Nephron progenitor cell (in vitro differentiated cells): ENCODE results near the gene TMEM107.

ENCODE experiments used
- DNase-seq: peaks from one replicate; pipeline ENCODE4 v3.0.0; 2021
- H3K27ac Mint-ChIP-seq: 2 replicates; pipeline ENCODE4 v1.8.0; 2021; ENCODE audit warnings: mild to moderate bottlenecking, moderate library complexity, mixed read lengths
- H3K27me3 Mint-ChIP-seq: 2 replicates; pipeline ENCODE4 v1.8.0; 2021; ENCODE audit warnings: mild to moderate bottlenecking, low read depth, mixed read lengths; ENCODE audit not compliant: poor library complexity
- H3K36me3 Mint-ChIP-seq: 2 replicates; pipeline ENCODE4 v1.8.0; 2021; ENCODE audit warnings: low read depth, mixed read lengths
- H3K4me1 Mint-ChIP-seq: 2 replicates; pipeline ENCODE4 v1.8.0; 2021; ENCODE audit warnings: mixed read lengths
- H3K4me3 Mint-ChIP-seq: 2 replicates; pipeline ENCODE4 v1.8.0; 2021; ENCODE audit warnings: mild to moderate bottlenecking, moderate library complexity, mixed read lengths
- H3K9me3 Mint-ChIP-seq: 2 replicates; pipeline ENCODE4 v1.8.0; 2021; ENCODE audit warnings: mild to moderate bottlenecking, moderate library complexity, mixed read lengths
- CTCF ChIP-seq: fragments of 200-600 bp; sonication (generic); IDR thresholded peaks from 2 replicates; pipeline ENCODE4 v1.5.0; 2021; ENCODE audit warnings: antibody characterized with exemption

The TMEM107 gene

GRCh38 chr17:8155996-8156245 is 20.3 kb downstream of the TMEM107 start:
- DNase-seq, result peak; percentile 49
- peaks cover 11% of the 10 kb centered on the region for H3K36me3 Mint-ChIP-seq
- H3K4me3 Mint-ChIP-seq, result no peak overlapping the region
- H3K9me3 Mint-ChIP-seq, result no peaks in the 10 kb centered on the region
- peaks cover 19% of the 10 kb centered on the region for H3K4me1 Mint-ChIP-seq
- no peak overlapping the region for H3K27ac Mint-ChIP-seq
- no peak for TF ChIP-seq CTCF
- peaks cover 2% of the 10 kb centered on the region for H3K27me3 Mint-ChIP-seq

DNA sequence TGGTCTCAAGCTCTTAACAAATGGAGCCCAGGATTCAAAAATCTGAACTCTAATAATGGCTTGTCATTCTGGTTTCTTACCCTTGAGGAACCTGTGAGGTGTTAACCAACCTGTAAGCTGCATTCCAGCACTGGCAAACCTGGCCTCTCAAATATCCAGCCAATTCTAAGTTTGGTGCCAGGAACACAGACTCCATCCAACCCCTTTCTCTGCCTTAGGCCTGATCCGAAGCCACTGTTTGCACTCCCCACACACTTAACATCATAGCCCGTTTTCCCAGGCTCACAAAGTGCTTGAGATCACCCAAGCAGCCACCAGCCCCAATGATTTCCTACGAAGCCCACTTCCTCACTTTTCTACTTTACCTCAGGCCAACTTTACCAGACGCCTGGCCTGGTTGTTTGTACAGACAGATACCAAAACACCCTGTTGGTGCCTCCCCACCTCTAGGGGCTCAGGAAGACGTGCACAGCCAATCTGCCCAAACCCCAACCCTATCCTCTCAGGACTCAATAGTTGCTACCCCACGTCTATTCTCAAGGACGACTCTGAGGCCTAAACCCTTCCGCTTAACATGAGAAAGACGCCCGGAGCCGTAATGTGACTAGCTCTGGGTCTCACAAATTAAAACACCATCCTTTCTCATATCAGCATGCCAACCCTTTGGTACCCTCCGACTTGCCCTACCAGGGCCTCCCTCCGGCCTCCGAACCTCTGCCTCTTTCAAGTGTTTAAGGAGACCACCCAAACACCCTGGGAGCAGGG is 20.8 kb downstream of the TMEM107 start:
- no peak for DNase-seq
- H3K4me1 Mint-ChIP-seq, result peaks cover 18% of the 10 kb centered on the region
- no peak overlapping the region for H3K4me3 Mint-ChIP-seq
- H3K9me3 Mint-ChIP-seq, result no peaks in the 10 kb centered on the region
- peaks cover 10% of the 10 kb centered on the region for H3K36me3 Mint-ChIP-seq
- no peak overlapping the region for H3K27ac Mint-ChIP-seq
- no peak for TF ChIP-seq CTCF
- peaks cover 2% of the 10 kb centered on the region for H3K27me3 Mint-ChIP-seq

- peak overlapping the region; percentile 40 for H3K27ac Mint-ChIP-seq
- H3K9me3 Mint-ChIP-seq, result no peaks in the 10 kb centered on the region
- H3K4me1 Mint-ChIP-seq, result peaks cover 12% of the 10 kb centered on the region
- peaks cover 3% of the 10 kb centered on the region for H3K36me3 Mint-ChIP-seq
- peaks cover 2% of the 10 kb centered on the region for H3K27me3 Mint-ChIP-seq
- no peak overlapping the region for H3K4me3 Mint-ChIP-seq
- TF ChIP-seq CTCF, result no peak
- DNase-seq, result no peak
These were observed 21.5 kb downstream of the TMEM107 start for GRCh38 chr17:8154608-8155155.

- no peak overlapping the region for H3K4me3 Mint-ChIP-seq
- peaks cover 2% of the 10 kb centered on the region for H3K27me3 Mint-ChIP-seq
- peaks cover 12% of the 10 kb centered on the region for H3K4me1 Mint-ChIP-seq
- H3K36me3 Mint-ChIP-seq, result peaks cover 4% of the 10 kb centered on the region
- peak overlapping the region; percentile 99 for H3K27ac Mint-ChIP-seq
- DNase-seq, result peak; percentile 98
- H3K9me3 Mint-ChIP-seq, result no peaks in the 10 kb centered on the region
- TF ChIP-seq CTCF, result no peak
These were observed 22.1 kb downstream of the TMEM107 start for GRCh38 chr17:8153957-8154607.

GRCh38 chr17:8153525-8153956 is 22.6 kb downstream of the TMEM107 start:
- Mint-ChIP-seq H3K4me3 (peak overlapping the region; percentile 54), H3K27me3 (peaks cover 2% of the 10 kb centered on the region), H3K4me1 (peaks cover 12% of the 10 kb centered on the region), H3K36me3 (peaks cover 5% of the 10 kb centered on the region), H3K9me3 (no peaks in the 10 kb centered on the region), H3K27ac (peak overlapping the region; percentile 96)
- DNase-seq, result no peak
- TF ChIP-seq CTCF, result no peak
